Kidney tubule cell (primary cell): ENCODE data around the gene PDE4D.
"Not testable (repeated sequence)": the region's sequence is repeated elsewhere in the genome, so short reads cannot be mapped to it uniquely, and the experiment has no call there.

Experiments
- DNase-seq: peaks from one replicate; pipeline ENCODE4 v3.0.0-alpha.2; 2018; ENCODE audit warnings: low spot score

Gene PDE4D

GRCh38 chr5:59583151-59583809, 310.2 kb downstream of the PDE4D start:
- DNase-seq = peak; percentile 59

GRCh38 chr5:59582746-59583145, 310.8 kb downstream of the PDE4D start:
- peak; percentile 57 for DNase-seq

GRCh38 chr5:59579824-59580167, 313.7 kb downstream of the PDE4D start:
- peak; percentile 23 for DNase-seq

- no peak for DNase-seq
Measured at GRCh38 chr5:59579101-59579823, 314.3 kb downstream of the PDE4D start.

GRCh38 chr5:59577485-59577884, 316.0 kb downstream of the PDE4D start:
- no peak for DNase-seq

GRCh38 chr5:59575648-59576445, 317.7 kb downstream of the PDE4D start:
- no peak for DNase-seq

GRCh38 chr5:59573509-59573908, 320.0 kb downstream of the PDE4D start:
- DNase-seq = not testable (repeated sequence)

- no peak for DNase-seq
Measured at GRCh38 chr5:59571067-59571466, 322.5 kb downstream of the PDE4D start.

- DNase-seq = peak; percentile 37
Measured at GRCh38 chr5:59569608-59570334, 323.8 kb downstream of the PDE4D start.

- no peak for DNase-seq
Measured at GRCh38 chr5:59569158-59569557, 324.4 kb downstream of the PDE4D start.

- no peak for DNase-seq
Measured at GRCh38 chr5:59568161-59568560, 325.4 kb downstream of the PDE4D start.

- no peak for DNase-seq
Measured at GRCh38 chr5:59565551-59565950, 328.0 kb downstream of the PDE4D start.

- DNase-seq = no peak
Measured at GRCh38 chr5:59564895-59565294, 328.6 kb downstream of the PDE4D start.

- DNase-seq = peak; percentile 95
Measured at GRCh38 chr5:59562756-59563389, 330.7 kb downstream of the PDE4D start.

GRCh38 chr5:59560553-59560952, 333.0 kb downstream of the PDE4D start:
- no peak for DNase-seq

GRCh38 chr5:59559847-59560246, 333.7 kb downstream of the PDE4D start:
- DNase-seq = no peak

GRCh38 chr5:59559323-59559722, 334.2 kb downstream of the PDE4D start:
- DNase-seq = no peak

GRCh38 chr5:59558501-59558900, 335.0 kb downstream of the PDE4D start:
- DNase-seq = no peak

GRCh38 chr5:59557572-59557971, 336.0 kb downstream of the PDE4D start:
- no peak for DNase-seq

GRCh38 chr5:59555596-59555995, 337.9 kb downstream of the PDE4D start:
- DNase-seq = no peak

GRCh38 chr5:59554501-59554900, 339.0 kb downstream of the PDE4D start:
- DNase-seq = no peak

GRCh38 chr5:59553992-59554391, 339.5 kb downstream of the PDE4D start:
- DNase-seq = no peak
